Measurements from ENCODE around the gene CHST15. TPM values are rescaled to one million over a fixed set of nuclear protein-coding genes. Genes with fewer than 3 reads are reported as not detected.

Gene CHST15
- total and polyA plus RNA-seq, 2 of the 4 experiments (the other 2 are of a cell fraction), result 0.14 to 0.18 TPM

- no peak for TF ChIP-seq CTCF (conservative IDR thresholded peaks at IDR 0.05; ENCODE audit: low read depth, low read length)
- TF ChIP-seq SMC3 (IDR thresholded peaks at IDR 0.05; ENCODE audit: low read depth, low read length), result no peak
Observed at GRCh38 chr10:124062390-124062789, 31.0 kb downstream of the CHST15 start (continued).

- Histone ChIP-seq H3K79me1 (ENCODE audit: low read depth in 1 of 2, low read length in 2 of 2) (no peaks in the 10 kb centered on the region), H3K36me3 (ENCODE audit: control insufficient read depth, insufficient read depth, low read length) (no peaks in the 10 kb centered on the region), H2BK120ac (ENCODE audit: low read depth, low read length) (no peak overlapping the region), H2BK15ac (ENCODE audit: low read depth, low read length) (no peak overlapping the region), H3K27me3 (ENCODE audit: control insufficient read depth, insufficient read depth, low read length) (no peaks in the 10 kb centered on the region), H3K9me1 (ENCODE audit: insufficient read depth, low read length) (no peaks in the 10 kb centered on the region), H3K4me2 (ENCODE audit: low read depth, low read length) (no peak overlapping the region), H2AK5ac (ENCODE audit: low read depth, low read length) (no peak overlapping the region), H3K27ac (ENCODE audit: insufficient read depth, low read length) (no peak overlapping the region), H3K4me3 (ENCODE audit: insufficient read depth, low read depth, low read length) (no peak overlapping the region), H2BK5ac (ENCODE audit: low read depth, low read length, poor library complexity, severe bottlenecking) (no peak overlapping the region), H2AFZ (replicated peaks; ENCODE audit: low read length, poor library complexity) (no peak overlapping the region), H3K18ac (ENCODE audit: low read depth, low read length) (no peak overlapping the region), H4K20me1 (ENCODE audit: insufficient read depth, low read length) (no peaks in the 10 kb centered on the region), H3K9me3 (ENCODE audit: control insufficient read depth, insufficient read depth, low read length) (peaks cover 5% of the 10 kb centered on the region), H4K5ac (ENCODE audit: low read depth, low read length) (no peak overlapping the region), H3K23ac (ENCODE audit: low read depth, low read length) (no peak overlapping the region), H4K8ac (ENCODE audit: low read depth in 2 of 2, low read length in 2 of 2) (no peak overlapping the region), H3K9ac (ENCODE audit: low read depth, low read length) (no peak overlapping the region), H2AK9ac (replicated peaks; ENCODE audit: low read depth, low read length, poor library complexity) (no peak overlapping the region), H4K91ac (ENCODE audit: insufficient read depth, low read depth, low read length) (no peak overlapping the region), H3K4ac (ENCODE audit: low read depth, low read length) (no peak overlapping the region), H3K56ac (ENCODE audit: extremely low read depth, insufficient read depth, low read length) (no peak overlapping the region), H2BK20ac (ENCODE audit: low read depth, low read length) (no peak overlapping the region), H3K4me1 (ENCODE audit: control insufficient read depth, insufficient read depth, low read length) (no peaks in the 10 kb centered on the region), H3K14ac (replicated peaks; ENCODE audit: low read depth, low read length) (no peak overlapping the region)
- dilution Hi-C loops (cut with HindIII; ENCODE audit: low sequenced_read_pairs, unreplicated experiment), result no loop called here
- intact Hi-C loops (cut with micrococcal nuclease), result no loop called here
- BruUV-seq (replicated peaks), result no TSS peak
- ATAC-seq (ENCODE audit: low read depth) (no peak), DNase-seq (no peak)
- ChIA-PET POLR2A (ENCODE audit: unreplicated experiment) (no interaction called here), CTCF (no interaction called here)
- in situ Hi-C loops (cut with MboI; ENCODE audit: low sequenced_read_pairs), result no loop called here
- WGBS, 2 experiments (ENCODE audit: extremely low coverage in 2 of 2, insufficient read length in 1 of 2), result no CpG with 5 or more reads among the region's 10 CpGs
- no peak for TF ChIP-seq RCOR1 (IDR thresholded peaks at IDR 0.05; ENCODE audit: insufficient replicate concordance, low read length)
- no peak for TF ChIP-seq FOS (IDR thresholded peaks at IDR 0.05; ENCODE audit: low read depth, low read length)
- no peak for TF ChIP-seq RAD21 (IDR thresholded peaks at IDR 0.05; ENCODE audit: low read length)
- no peak for TF ChIP-seq CEBPB (IDR thresholded peaks at IDR 0.05; ENCODE audit: low read depth, low read length)
- TF ChIP-seq MXI1 (IDR thresholded peaks at IDR 0.05; ENCODE audit: borderline replicate concordance, low read depth, low read length), result no peak
- no peak for TF ChIP-seq RFX5 (IDR thresholded peaks at IDR 0.05; ENCODE audit: low read depth, low read length)
- no peak for TF ChIP-seq CHD1 (IDR thresholded peaks at IDR 0.05; ENCODE audit: low read depth, low read length)
- TF ChIP-seq POLR2A (IDR thresholded peaks at IDR 0.05; ENCODE audit: low read depth, low read length), result no peak
- TF ChIP-seq MAZ (IDR thresholded peaks at IDR 0.05; ENCODE audit: borderline replicate concordance, low read depth, low read length), result no peak
- TF ChIP-seq CTCF (conservative IDR thresholded peaks at IDR 0.05; ENCODE audit: low read depth, low read length), result no peak
- TF ChIP-seq USF2 (IDR thresholded peaks at IDR 0.05; ENCODE audit: low read depth, low read length), result no peak
Observed at GRCh38 chr10:124061030-124061429, 32.4 kb downstream of the CHST15 start.

All from IMR-90 (cell line).